ENCODE data around the gene BCL2A1. TPM values are rescaled to one million over a fixed set of nuclear protein-coding genes. Genes with fewer than 3 reads are reported as not detected.

BCL2A1 gene
- total and polyA plus RNA-seq, 2 donors (not counting 1 experiment from before 2014, with no cell fraction given) = 33.8 to 49.2 TPM

GRCh38 chr15:79991826-79992225 is 20.8 kb upstream of the BCL2A1 start:
- H3K27ac Mint-ChIP-seq = no peak overlapping the region
- POLR2A ChIA-PET = no interaction called here

GRCh38 chr15:79990997-79991334 is 20.0 kb upstream of the BCL2A1 start:
- H3K4me1 Mint-ChIP-seq = peaks cover 19% of the 10 kb centered on the region
- Histone ChIP-seq H3K9me3 (ENCODE audit: control extremely low read depth in 1 of 3, control insufficient read depth in 2 of 3, insufficient read depth in 1 of 3, low read length in 2 of 3) (no peaks in the 10 kb centered on the region), H3K4me2 (replicated peaks; ENCODE audit: low read depth, low read length, poor library complexity, severe bottlenecking) (no peak overlapping the region), H2AFZ (ENCODE audit: insufficient read depth, low read depth, low read length, poor library complexity, severe bottlenecking) (no peak overlapping the region), H3K79me2 (ENCODE audit: control insufficient read depth, insufficient read depth, low read length) (peaks cover 12% of the 10 kb centered on the region), H3K4me3 (ENCODE audit: control extremely low read depth in 1 of 5, extremely low read depth in 1 of 5, insufficient read depth in 1 of 5, low read depth in 2 of 5, low read length in 4 of 5) (no peak overlapping the region), H3K9ac (ENCODE audit: low read length) (no peak overlapping the region), H3K27ac (ENCODE audit: low read length in 2 of 2) (no peak overlapping the region), H4K20me1 (ENCODE audit: control insufficient read depth, insufficient read depth, low read length, poor library complexity, severe bottlenecking) (no peaks in the 10 kb centered on the region), H3K36me3 (replicated peaks in 1 of 2; ENCODE audit: control extremely low read depth in 1 of 2, control insufficient read depth in 1 of 2, extremely low read depth in 1 of 2, insufficient read depth in 2 of 2, low read length in 1 of 2) (no peaks in the 10 kb centered on the region), H3K4me1 (ENCODE audit: control insufficient read depth in 2 of 2, insufficient read depth in 2 of 2, low read length in 2 of 2) (peaks cover 0 to 5% of the 10 kb centered on the region in 2 donors), H3K27me3 (replicated peaks in 1 of 4; ENCODE audit: control extremely low read depth in 1 of 4, control insufficient read depth in 3 of 4, insufficient read depth in 4 of 4, low read length in 3 of 4) (peaks cover 0 to 8% (median 0%) of the 10 kb centered on the region in 4 experiments)
- TF ChIP-seq CTCF (IDR thresholded peaks at IDR 0.05) = no peak
- TF ChIP-seq EZH2 (IDR thresholded peaks at IDR 0.05; ENCODE audit: borderline replicate concordance, insufficient read depth, low read depth, low read length, poor library complexity, severe bottlenecking) = no peak
- peaks cover 5% of the 10 kb centered on the region for H3K27me3 Mint-ChIP-seq
- ATAC-seq (ENCODE audit: low read depth) (no peak), DNase-seq (no peak)
- no peak overlapping the region for H3K4me3 Mint-ChIP-seq
- H3K9me3 Mint-ChIP-seq (ENCODE audit: insufficient read depth) = no peaks in the 10 kb centered on the region
- CTCF ChIA-PET = interaction anchor here (3.0 kb wide), 1 partner anchor 138 kb away, joined by 29 read pairs; no protein-coding TSS in a partner anchor
- no peak overlapping the region for H3K27ac Mint-ChIP-seq
- 97% methylated on average over 5 of the region's 8 CpGs for WGBS (ENCODE audit: insufficient coverage)
- intact Hi-C loops (cut with micrococcal nuclease) = no loop called here
- POLR2A ChIA-PET = no interaction called here

More at GRCh38 chr15:79991826-79992225, 20.8 kb upstream of the BCL2A1 start:
- Histone ChIP-seq H3K36me3 (replicated peaks in 1 of 2; ENCODE audit: control extremely low read depth in 1 of 2, control insufficient read depth in 1 of 2, extremely low read depth in 1 of 2, insufficient read depth in 2 of 2, low read length in 1 of 2) (no peaks in the 10 kb centered on the region), H3K4me3 (ENCODE audit: control extremely low read depth in 1 of 5, extremely low read depth in 1 of 5, insufficient read depth in 1 of 5, low read depth in 2 of 5, low read length in 4 of 5) (no peak overlapping the region), H3K4me2 (replicated peaks; ENCODE audit: low read depth, low read length, poor library complexity, severe bottlenecking) (no peak overlapping the region), H4K20me1 (ENCODE audit: control insufficient read depth, insufficient read depth, low read length, poor library complexity, severe bottlenecking) (no peaks in the 10 kb centered on the region), H3K9me3 (ENCODE audit: control extremely low read depth in 1 of 3, control insufficient read depth in 2 of 3, insufficient read depth in 1 of 3, low read length in 2 of 3) (no peaks in the 10 kb centered on the region), H2AFZ (ENCODE audit: insufficient read depth, low read depth, low read length, poor library complexity, severe bottlenecking) (no peak overlapping the region), H3K9ac (ENCODE audit: low read length) (no peak overlapping the region), H3K79me2 (ENCODE audit: control insufficient read depth, insufficient read depth, low read length) (peaks cover 12% of the 10 kb centered on the region), H3K27ac (ENCODE audit: low read length in 2 of 2) (no peak overlapping the region), H3K4me1 (ENCODE audit: control insufficient read depth in 2 of 2, insufficient read depth in 2 of 2, low read length in 2 of 2) (peaks cover 0 to 5% of the 10 kb centered on the region in 2 donors), H3K27me3 (replicated peaks in 1 of 4; ENCODE audit: control extremely low read depth in 1 of 4, control insufficient read depth in 3 of 4, insufficient read depth in 4 of 4, low read length in 3 of 4) (peaks cover 0 to 8% (median 0%) of the 10 kb centered on the region in 4 experiments)
- WGBS (ENCODE audit: insufficient coverage) = 0% methylated on average over 1 of the region's 4 CpGs
- DNase-seq (no peak), ATAC-seq (ENCODE audit: low read depth) (no peak)
- peaks cover 5% of the 10 kb centered on the region for H3K27me3 Mint-ChIP-seq
- H3K4me3 Mint-ChIP-seq = no peak overlapping the region
- TF ChIP-seq EZH2 (IDR thresholded peaks at IDR 0.05; ENCODE audit: borderline replicate concordance, insufficient read depth, low read depth, low read length, poor library complexity, severe bottlenecking) (no peak), CTCF (IDR thresholded peaks at IDR 0.05) (no peak)
- CTCF ChIA-PET = interaction anchor here (0.6 to 4.4 kb wide), 13 partner anchors 9 to 652 kb away, joined by 3 to 40 read pairs (median 6); partner anchors contain the start of gene MTHFS
- H3K4me1 Mint-ChIP-seq = peaks cover 19% of the 10 kb centered on the region
- intact Hi-C loops (cut with micrococcal nuclease) = no loop called here
- no peaks in the 10 kb centered on the region for H3K9me3 Mint-ChIP-seq (ENCODE audit: insufficient read depth)

Measured in B cell (primary cell).